Endothelial cell (in vitro differentiated cells): ENCODE data around the gene ANO2. TPM values are rescaled to one million over a fixed set of nuclear protein-coding genes. Genes with fewer than 3 reads are reported as not detected.

Experiments
- DNase-seq: peaks from one replicate; pipeline ENCODE4 v3.0.0; 2021; ENCODE audit warnings: low spot score
- H3K27ac Mint-ChIP-seq: one replicate; pipeline ENCODE4 v1.8.0; 2021; ENCODE audit warnings: mixed read lengths, inconsistent platforms; ENCODE audit not compliant: unreplicated experiment
- H3K27me3 Mint-ChIP-seq: one replicate; pipeline ENCODE4 v1.8.0; 2021; ENCODE audit warnings: mild to moderate bottlenecking, moderate library complexity, mixed read lengths, inconsistent platforms; ENCODE audit not compliant: unreplicated experiment
- H3K36me3 Mint-ChIP-seq: one replicate; pipeline ENCODE4 v1.8.0; 2021; ENCODE audit warnings: mild to moderate bottlenecking, low read depth, mixed read lengths, inconsistent platforms; ENCODE audit not compliant: unreplicated experiment
- H3K4me1 Mint-ChIP-seq: one replicate; pipeline ENCODE4 v1.8.0; 2021; ENCODE audit warnings: mild to moderate bottlenecking, mixed read lengths, inconsistent platforms; ENCODE audit not compliant: unreplicated experiment
- H3K4me3 Mint-ChIP-seq: one replicate; pipeline ENCODE4 v1.8.0; 2021; ENCODE audit warnings: mild to moderate bottlenecking, mixed read lengths, inconsistent platforms; ENCODE audit not compliant: unreplicated experiment
- H3K9me3 Mint-ChIP-seq: one replicate; pipeline ENCODE4 v1.8.0; 2021; ENCODE audit warnings: mixed read lengths, inconsistent platforms; ENCODE audit not compliant: unreplicated experiment
- CTCF ChIP-seq: fragments of 200-600 bp; sonication (generic); IDR thresholded peaks from one replicate; pipeline ENCODE4 v1.5.0; 2021; ENCODE audit warnings: antibody characterized with exemption; ENCODE audit not compliant: unreplicated experiment
- total RNA-seq: library from RNA; stranded (reverse); fragmentation: NEBNext Ultra II Directional; extraction: Animal tissue kit (Norgen Biotek cat#: 25700); gene quantifications from one replicate; pipeline ENCODE4 v1.2.1, GENCODE V29; 2021; ENCODE audit not compliant: unreplicated experiment

ANO2 gene
- total RNA-seq, 1 donor from 2014 or later: 4.5 TPM

- Mint-ChIP-seq H3K36me3 (no peaks in the 10 kb centered on the region), H3K27me3 (no peaks in the 10 kb centered on the region), H3K4me3 (no peak overlapping the region), H3K4me1 (peaks cover 23% of the 10 kb centered on the region), H3K27ac (no peak overlapping the region), H3K9me3 (no peaks in the 10 kb centered on the region)
- no peak for TF ChIP-seq CTCF
- no peak for DNase-seq
Measured at GRCh38 chr12:5908251-5908650, 36.8 kb downstream of the ANO2 start.

- Mint-ChIP-seq H3K27ac (no peak overlapping the region), H3K4me1 (peaks cover 23% of the 10 kb centered on the region), H3K4me3 (no peak overlapping the region), H3K9me3 (no peaks in the 10 kb centered on the region), H3K27me3 (no peaks in the 10 kb centered on the region), H3K36me3 (no peaks in the 10 kb centered on the region)
- no peak for TF ChIP-seq CTCF
- no peak for DNase-seq
Measured at GRCh38 chr12:5907807-5908206, 37.3 kb downstream of the ANO2 start.

DNA sequence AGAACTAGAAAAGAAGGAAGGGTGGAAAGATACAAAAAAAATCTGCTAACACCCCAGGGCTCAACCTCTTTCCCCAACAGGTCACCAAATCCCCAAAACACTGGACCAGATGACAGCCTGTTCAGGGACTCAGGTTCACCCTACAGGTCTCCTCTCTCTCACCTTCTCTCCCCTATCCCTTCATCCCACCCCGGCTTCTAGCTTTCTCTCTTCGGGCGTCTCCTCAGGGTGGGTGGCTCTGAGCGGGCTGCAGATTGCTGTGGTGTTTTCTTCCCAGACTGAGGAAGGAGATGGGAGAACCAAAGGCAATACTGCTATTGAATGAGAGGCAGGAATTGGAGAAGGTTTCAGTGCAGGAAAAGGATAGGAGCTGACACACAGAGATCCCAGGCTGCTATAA is 39.3 kb downstream of the ANO2 start:
- no peak for DNase-seq
- H3K36me3 Mint-ChIP-seq: peaks cover 3% of the 10 kb centered on the region
- H3K27me3 Mint-ChIP-seq: no peaks in the 10 kb centered on the region
- H3K9me3 Mint-ChIP-seq: no peaks in the 10 kb centered on the region
- H3K4me3 Mint-ChIP-seq: no peak overlapping the region
- H3K4me1 Mint-ChIP-seq: peaks cover 27% of the 10 kb centered on the region
- TF ChIP-seq CTCF: no peak
- no peak overlapping the region for H3K27ac Mint-ChIP-seq

DNA sequence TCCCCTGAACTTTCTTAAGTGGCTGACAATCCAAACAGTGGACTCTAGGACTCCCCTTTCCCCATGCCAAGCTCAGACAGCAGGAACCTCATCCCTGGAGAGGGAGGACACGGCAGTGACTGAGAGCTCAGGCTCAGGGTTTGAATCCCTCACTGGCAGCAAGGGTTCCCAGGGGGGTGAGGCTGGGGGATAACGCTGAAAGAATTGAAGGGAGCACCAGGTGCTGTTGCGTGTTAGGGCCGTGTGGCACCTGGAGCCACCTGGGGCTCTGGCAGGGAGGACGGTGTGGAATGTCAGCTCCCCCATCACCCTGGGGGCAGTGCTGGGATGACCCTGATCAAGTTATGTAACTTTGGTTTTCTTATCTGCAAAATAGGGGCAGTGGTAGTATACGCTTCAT is 40.1 kb downstream of the ANO2 start:
- Mint-ChIP-seq H3K4me3 (no peak overlapping the region), H3K27me3 (no peaks in the 10 kb centered on the region), H3K36me3 (peaks cover 3% of the 10 kb centered on the region), H3K27ac (no peak overlapping the region), H3K4me1 (peaks cover 27% of the 10 kb centered on the region), H3K9me3 (no peaks in the 10 kb centered on the region)
- TF ChIP-seq CTCF: no peak
- no peak for DNase-seq

DNA sequence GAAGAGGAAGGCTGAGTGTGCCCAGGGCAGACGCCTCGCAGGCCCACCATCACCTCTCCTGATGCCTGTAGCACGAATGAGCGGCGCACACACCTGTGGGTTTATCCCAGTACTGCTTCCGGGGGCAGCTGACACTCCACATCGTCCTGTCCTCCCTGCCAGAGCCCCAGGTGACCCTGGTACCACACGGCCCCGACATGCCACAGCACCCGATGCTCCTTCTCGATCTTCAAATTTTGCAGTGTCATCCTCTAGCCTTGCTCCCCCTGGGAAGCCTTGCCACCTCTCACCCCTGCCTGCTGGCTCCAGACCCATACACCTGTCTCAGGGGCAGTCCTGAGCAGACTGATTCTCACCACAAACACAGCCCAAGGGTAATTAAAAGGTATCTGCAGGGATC is 40.6 kb downstream of the ANO2 start:
- TF ChIP-seq CTCF: no peak
- no peaks in the 10 kb centered on the region for H3K9me3 Mint-ChIP-seq
- no peak overlapping the region for H3K27ac Mint-ChIP-seq
- no peak for DNase-seq
- H3K4me1 Mint-ChIP-seq: peaks cover 27% of the 10 kb centered on the region
- peaks cover 3% of the 10 kb centered on the region for H3K36me3 Mint-ChIP-seq
- no peak overlapping the region for H3K4me3 Mint-ChIP-seq
- H3K27me3 Mint-ChIP-seq: no peaks in the 10 kb centered on the region
